Sigmoid colon (tissue), 7 donors: ENCODE data around the gene BNC1. TPM values are rescaled to one million over a fixed set of nuclear protein-coding genes. Genes with fewer than 3 reads are reported as not detected.

Source experiments
- DNase-seq: peaks from one replicate; pipeline ENCODE4 v3.0.0-alpha.2; 2019
- H3K27ac ChIP-seq, 4 donors: fragments of 200-600 bp; sonication (generic); one replicate each; pipeline ENCODE4 v1.5.1; 2016 to 2019; ENCODE audit warnings: mild to moderate bottlenecking in 1 of 4
- H3K27me3 ChIP-seq, 3 donors: fragments of 200-600 bp; sonication (generic); one replicate each; pipeline ENCODE4 v1.5.1; 2019; ENCODE audit warnings: mild to moderate bottlenecking in 1 of 3
- H3K36me3 ChIP-seq, 4 donors: fragments of 200-600 bp; sonication (generic); one replicate each; pipeline ENCODE4 v1.5.1; 2016 to 2019
- H3K4me1 ChIP-seq, 4 donors: fragments of 200-600 bp; sonication (generic); one replicate each; pipeline ENCODE4 v1.5.1; 2017 to 2019
- H3K4me3 ChIP-seq, 4 donors: fragments of 200-600 bp; sonication (generic); one replicate each; pipeline ENCODE4 v1.5.1; 2017 to 2019; ENCODE audit warnings: mild to moderate bottlenecking in 2 of 4, moderate library complexity in 1 of 4
- H3K9me3 ChIP-seq, 4 donors: fragments of 200-600 bp in 3 of 4; sonication (generic) in 3 of 4; one replicate each; pipeline versions ENCODE4 v1.5.1 to v1.6.1; 2013 to 2019
- EP300 ChIP-seq, 4 donors: sonication (generic); formaldehyde crosslinking; IDR thresholded peaks; one replicate each; pipeline ENCODE4 v1.6.1; 2017; ENCODE audit warnings: antibody characterized with exemption in 4 of 4
- POLR2A ChIP-seq, 2 donors: fragments of 450-650 bp; IDR thresholded peaks; one replicate each; pipeline ENCODE4 v1.6.1; 2016; ENCODE audit warnings: antibody characterized with exemption in 2 of 2, mild to moderate bottlenecking in 2 of 2, moderate library complexity in 2 of 2
- POLR2AphosphoS5 ChIP-seq, 4 donors: sonication (generic); formaldehyde crosslinking; IDR thresholded peaks; one replicate each; pipeline ENCODE4 v1.6.1; 2017; ENCODE audit warnings: antibody characterized with exemption in 4 of 4
- WGBS, 2 donors: extraction: QIAGEN DNeasy Blood & Tissue Kit; methylation state at CpG; one replicate each; pipeline ENCODE4 v1.1.7; 2013; 5-methylcytosine and 5-hydroxymethylcytosine counted together
- intact Hi-C: fragments of 100-400 bp; cut with DNase I; formaldehyde crosslinking; loops from one replicate; pipeline ENCODE4 v1.15.1; 2023
- polyA plus RNA-seq, 3 donors: library from polyadenylated mRNA; stranded (reverse); fragments of 200-250 nt; gene quantifications; one replicate each; pipeline ENCODE4 v1.2.3, GENCODE V29; 2013
- total RNA-seq, 4 donors: library from RNA; depleted of rRNA; stranded (reverse); fragments of >200 nt; gene quantifications; one replicate each; pipeline ENCODE4 v1.1.0, GENCODE V29; 2016
- TF ChIP-seq, protein P1 (sequence below), 4 experiments: fragments of 450-650 bp in 3 of 4; fragments of 200-600 bp in 1 of 4; IDR thresholded peaks; one replicate each; pipeline ENCODE4 v1.5.1; 2016 to 2019; ENCODE audit warnings: antibody characterized with exemption in 4 of 4, mild to moderate bottlenecking in 3 of 4, moderate library complexity in 2 of 4
- donor health status: healthy with polysubstance abuse.
- donor health status: Bipolar disorder and iron deficiency.
- donor health status: healthy.

BNC1 gene
- total and polyA plus RNA-seq, 7 donors: under 0.01 to 0.36 (median 0.14) TPM; not detected in 2

DNA sequence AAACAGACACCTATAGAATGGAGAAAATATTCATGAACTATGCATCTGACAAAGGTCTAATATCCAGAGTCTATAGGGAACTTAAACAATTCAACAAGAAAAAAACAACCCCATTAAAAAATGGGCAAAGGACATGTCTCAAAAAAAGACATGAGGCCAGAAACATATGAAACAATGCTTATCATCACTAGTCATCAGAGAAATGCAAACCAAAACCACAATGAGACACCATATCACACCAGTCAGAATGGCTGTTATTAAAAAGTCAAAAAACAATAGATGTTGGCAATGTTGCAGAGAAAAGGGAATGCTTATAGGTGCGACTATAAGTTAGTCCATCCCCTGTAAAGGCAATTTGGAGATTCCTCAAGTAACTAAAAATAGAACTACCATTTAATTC is 65.4 kb downstream of the BNC1 start:
- Histone ChIP-seq H3K9me3 (no peaks in the 10 kb centered on the region), H3K4me1 (no peaks in the 10 kb centered on the region), H3K4me3 (no peak overlapping the region), H3K27ac (no peak overlapping the region), H3K27me3 (no peaks in the 10 kb centered on the region), H3K36me3 (no peaks in the 10 kb centered on the region)
- no peak for DNase-seq
- TF ChIP-seq POLR2A (IDR thresholded peaks at IDR 0.05): no peak
- TF ChIP-seq, protein P1, sequence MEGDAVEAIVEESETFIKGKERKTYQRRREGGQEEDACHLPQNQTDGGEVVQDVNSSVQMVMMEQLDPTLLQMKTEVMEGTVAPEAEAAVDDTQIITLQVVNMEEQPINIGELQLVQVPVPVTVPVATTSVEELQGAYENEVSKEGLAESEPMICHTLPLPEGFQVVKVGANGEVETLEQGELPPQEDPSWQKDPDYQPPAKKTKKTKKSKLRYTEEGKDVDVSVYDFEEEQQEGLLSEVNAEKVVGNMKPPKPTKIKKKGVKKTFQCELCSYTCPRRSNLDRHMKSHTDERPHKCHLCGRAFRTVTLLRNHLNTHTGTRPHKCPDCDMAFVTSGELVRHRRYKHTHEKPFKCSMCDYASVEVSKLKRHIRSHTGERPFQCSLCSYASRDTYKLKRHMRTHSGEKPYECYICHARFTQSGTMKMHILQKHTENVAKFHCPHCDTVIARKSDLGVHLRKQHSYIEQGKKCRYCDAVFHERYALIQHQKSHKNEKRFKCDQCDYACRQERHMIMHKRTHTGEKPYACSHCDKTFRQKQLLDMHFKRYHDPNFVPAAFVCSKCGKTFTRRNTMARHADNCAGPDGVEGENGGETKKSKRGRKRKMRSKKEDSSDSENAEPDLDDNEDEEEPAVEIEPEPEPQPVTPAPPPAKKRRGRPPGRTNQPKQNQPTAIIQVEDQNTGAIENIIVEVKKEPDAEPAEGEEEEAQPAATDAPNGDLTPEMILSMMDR (IDR thresholded peaks at IDR 0.05): no peak
- no peak for TF ChIP-seq EP300 (IDR thresholded peaks at IDR 0.05)
- no peak for TF ChIP-seq POLR2AphosphoS5 (IDR thresholded peaks at IDR 0.05)
- intact Hi-C loops: no loop called here
- 92% methylated on average over 1 of the region's 1 CpG for WGBS, 2 donors

DNA sequence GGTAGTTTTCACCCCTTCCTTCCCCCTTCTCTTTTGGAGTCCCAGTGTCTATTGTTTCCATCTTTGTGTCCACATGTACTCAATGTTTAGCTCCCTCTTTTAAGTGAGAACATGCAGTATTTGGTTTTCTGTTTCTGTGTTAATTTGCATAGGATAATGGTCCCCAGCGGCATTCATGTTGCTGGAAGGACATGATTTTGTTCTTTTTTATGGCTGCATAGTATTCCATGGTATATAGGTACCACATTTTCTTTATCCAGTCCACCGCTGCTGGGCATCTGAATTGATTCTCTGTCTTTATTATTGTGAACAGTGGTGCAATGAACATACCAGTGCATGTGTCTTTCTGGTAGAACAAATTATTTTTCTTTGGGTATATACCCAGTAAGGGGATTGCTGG is 69.2 kb downstream of the BNC1 start:
- H3K4me3 ChIP-seq: no peak overlapping the region
- H3K27me3 ChIP-seq: no peaks in the 10 kb centered on the region
- TF ChIP-seq EP300 (IDR thresholded peaks at IDR 0.05): no peak
- TF ChIP-seq, protein P1 (IDR thresholded peaks at IDR 0.05): no peak
- TF ChIP-seq POLR2A (IDR thresholded peaks at IDR 0.05): no peak
- no peak for TF ChIP-seq POLR2AphosphoS5 (IDR thresholded peaks at IDR 0.05)
- H3K9me3 ChIP-seq: no peaks in the 10 kb centered on the region
- 97% methylated on average over 2 of the region's 2 CpGs for WGBS, 2 donors
- no peaks in the 10 kb centered on the region for H3K4me1 ChIP-seq
- DNase-seq: no peak
- no peaks in the 10 kb centered on the region for H3K36me3 ChIP-seq
- no peak overlapping the region for H3K27ac ChIP-seq
- intact Hi-C loops: no loop called here

DNA sequence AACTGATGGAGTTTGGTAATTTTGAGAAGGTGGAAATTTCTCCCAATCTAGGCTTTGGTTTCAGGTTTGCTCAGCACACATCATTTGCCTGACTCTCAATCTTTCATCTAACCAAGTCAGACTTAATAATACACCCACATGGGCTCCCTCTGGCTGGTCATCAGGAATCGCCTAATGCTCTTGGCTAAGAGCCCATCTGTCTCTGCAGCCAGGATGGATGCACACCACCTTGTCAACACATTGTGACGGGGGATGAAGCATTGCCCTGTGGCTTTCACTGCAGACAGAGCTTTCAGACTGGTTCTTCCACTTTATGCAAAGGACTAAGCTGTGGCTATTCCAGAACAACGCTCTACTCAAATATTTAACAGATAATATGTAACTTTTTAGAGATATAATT is 73.8 kb downstream of the BNC1 start:
- 33 to 57% methylated on average over 3 of the region's 3 CpGs for WGBS, 2 donors
- Histone ChIP-seq H3K9me3 (no peaks in the 10 kb centered on the region), H3K4me1 (peaks cover 0 to 20% (median 9%) of the 10 kb centered on the region in 4 donors), H3K4me3 (no peak overlapping the region), H3K36me3 (no peaks in the 10 kb centered on the region), H3K27ac (no peak overlapping the region), H3K27me3 (no peaks in the 10 kb centered on the region)
- DNase-seq: no peak
- intact Hi-C loops: no loop called here
- TF ChIP-seq, protein P1 (IDR thresholded peaks at IDR 0.05): no peak
- TF ChIP-seq EP300 (IDR thresholded peaks at IDR 0.05) (no peak), POLR2A (IDR thresholded peaks at IDR 0.05) (no peak)

DNA sequence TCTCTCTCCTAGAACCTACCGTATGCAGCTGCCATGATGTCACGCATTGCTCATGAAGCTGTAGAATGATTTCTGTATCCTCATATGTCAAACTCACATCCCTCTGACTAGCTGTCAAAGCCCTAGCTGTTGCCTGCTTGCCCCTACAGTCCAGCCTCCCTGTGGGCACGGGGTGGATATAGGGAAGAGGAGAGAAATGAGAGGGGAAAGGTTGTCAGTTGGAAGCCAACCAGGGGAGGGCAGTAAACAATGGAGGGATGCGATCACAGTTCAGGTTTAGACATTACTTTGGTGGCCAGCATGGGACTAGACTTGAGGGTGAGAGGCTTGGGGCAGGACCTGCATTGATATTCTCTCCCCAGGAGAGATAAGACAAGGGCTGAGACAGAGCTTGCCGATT is 75.1 kb downstream of the BNC1 start:
- H3K27me3 ChIP-seq: no peaks in the 10 kb centered on the region
- TF ChIP-seq POLR2A (IDR thresholded peaks at IDR 0.05): no peak
- TF ChIP-seq, protein P1 (IDR thresholded peaks at IDR 0.05): no peak
- no peak for TF ChIP-seq POLR2AphosphoS5 (IDR thresholded peaks at IDR 0.05)
- H3K4me1 ChIP-seq: peaks cover 0 to 31% (median 20%) of the 10 kb centered on the region in 4 donors
- H3K36me3 ChIP-seq: no peaks in the 10 kb centered on the region
- no peak for DNase-seq
- intact Hi-C loops: loop anchor here (5.0 kb wide), 2 partner anchors 197 to 362 kb away; partner anchors contain the start of gene C15orf40
- no peak overlapping the region for H3K27ac ChIP-seq
- no peak overlapping the region for H3K4me3 ChIP-seq
- 74 to 85% methylated on average over 5 of the region's 5 CpGs for WGBS, 2 donors
- no peaks in the 10 kb centered on the region for H3K9me3 ChIP-seq

DNA sequence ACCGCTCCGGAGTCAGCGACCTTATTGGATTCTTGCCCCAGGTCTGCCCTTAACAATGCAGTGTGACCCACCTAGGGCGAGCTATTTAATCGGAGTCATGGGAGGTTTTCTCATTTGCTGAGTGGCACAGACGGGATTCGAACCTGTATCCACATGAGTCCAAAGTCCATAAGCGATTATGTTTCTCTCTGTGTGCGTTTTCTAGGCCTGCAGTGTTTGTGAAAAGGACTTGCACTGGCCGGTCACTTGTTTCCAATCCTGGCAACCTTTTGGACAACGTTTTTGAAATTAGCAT is 76.2 kb downstream of the BNC1 start:
- H3K36me3 ChIP-seq: no peaks in the 10 kb centered on the region
- 10 to 15% methylated on average over 11 of the region's 11 CpGs for WGBS, 2 donors
- no peak for DNase-seq
- intact Hi-C loops: loop anchor here (5.0 kb wide), 2 partner anchors 196 to 361 kb away; partner anchors contain the start of gene C15orf40
- H3K27me3 ChIP-seq: no peaks in the 10 kb centered on the region
- H3K27ac ChIP-seq: peak overlapping the region; percentile 93 to 98 (median 96)
- H3K4me3 ChIP-seq: peak overlapping the region; percentile 82 to 96 (median 93)
- H3K9me3 ChIP-seq: no peaks in the 10 kb centered on the region
- TF ChIP-seq EP300 (IDR thresholded peaks at IDR 0.05) (no peak), POLR2A (IDR thresholded peaks at IDR 0.05) (no peak), POLR2AphosphoS5 (IDR thresholded peaks at IDR 0.05) (no peak)
- TF ChIP-seq, protein P1 (IDR thresholded peaks at IDR 0.05): no peak
- peaks cover 0 to 38% (median 26%) of the 10 kb centered on the region in 4 donors for H3K4me1 ChIP-seq
